SK-N-MC (cell line): ENCODE data around the gene IFITM2.

Experiments used
- EZH2 ChIP-seq: fragments of 200-600 bp; sonication (generic); IDR thresholded peaks from one replicate; pipeline ENCODE4 v1.6.1; 2017; ENCODE audit warnings: antibody characterized with exemption
- POLR2AphosphoS5 ChIP-seq: IDR thresholded peaks from 2 replicates; pipeline ENCODE4 v1.6.1; 2012; ENCODE audit warnings: mild to moderate bottlenecking, low read depth, low read length, borderline replicate concordance

DNA sequence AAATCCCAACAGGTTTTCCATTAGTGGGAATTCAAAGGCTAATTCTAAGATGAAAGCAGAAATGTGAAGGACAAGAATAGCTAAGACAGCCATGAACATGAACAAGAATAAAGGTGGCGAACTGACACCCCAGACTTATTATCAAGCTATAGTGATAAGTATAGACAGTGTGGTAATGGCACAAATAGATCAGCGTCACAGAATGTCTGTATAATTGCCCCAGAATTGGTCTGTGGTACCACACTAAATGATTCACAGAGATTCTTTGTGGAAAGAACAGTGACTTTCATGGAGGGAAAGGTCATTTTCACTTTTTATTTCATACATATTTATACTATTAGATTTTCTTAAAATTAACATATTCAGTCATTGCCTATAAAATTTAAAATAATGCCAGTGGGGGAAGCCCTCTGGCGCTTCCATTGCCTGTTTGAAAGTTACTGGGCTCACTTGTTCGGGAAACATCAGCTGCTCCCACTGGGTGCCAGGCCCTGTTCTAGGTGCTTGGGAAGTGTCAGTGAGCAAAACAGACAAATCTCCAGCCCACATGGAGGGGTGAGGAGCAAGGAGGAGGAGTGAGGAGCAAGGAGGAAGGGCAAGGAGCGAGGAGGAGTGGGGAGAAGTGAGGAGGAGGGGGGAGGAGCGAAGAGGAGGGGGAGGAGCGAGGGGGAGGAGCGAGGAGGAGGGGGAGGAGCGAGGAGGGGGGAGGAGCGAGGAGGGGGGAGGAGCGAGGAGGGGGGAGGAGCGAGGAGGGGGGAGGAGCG is 40.8 kb upstream of the IFITM2 start:
- TF ChIP-seq POLR2AphosphoS5 (no peak), EZH2 (no peak)
